Fibroblast of the conjunctiva (primary cell): Measurements from ENCODE around the gene HIBCH.
"Not testable (repeated sequence)": the region's sequence is repeated elsewhere in the genome, so short reads cannot be mapped to it uniquely, and the experiment has no call there.

ENCODE experiments used
- DNase-seq: peaks from one replicate; pipeline ENCODE4 v3.0.0-alpha.2; 2010; ENCODE audit warnings: low read depth

The HIBCH gene

GRCh38 chr2:190343089-190343535, 23.5 kb upstream of the HIBCH start:
- no peak for DNase-seq

GRCh38 chr2:190342611-190343010, 23.0 kb upstream of the HIBCH start:
- no peak for DNase-seq

GRCh38 chr2:190340369-190340768, 20.7 kb upstream of the HIBCH start:
- DNase-seq, result no peak

- no peak for DNase-seq
These were observed 19.8 kb upstream of the HIBCH start for GRCh38 chr2:190339394-190339793.

DNA sequence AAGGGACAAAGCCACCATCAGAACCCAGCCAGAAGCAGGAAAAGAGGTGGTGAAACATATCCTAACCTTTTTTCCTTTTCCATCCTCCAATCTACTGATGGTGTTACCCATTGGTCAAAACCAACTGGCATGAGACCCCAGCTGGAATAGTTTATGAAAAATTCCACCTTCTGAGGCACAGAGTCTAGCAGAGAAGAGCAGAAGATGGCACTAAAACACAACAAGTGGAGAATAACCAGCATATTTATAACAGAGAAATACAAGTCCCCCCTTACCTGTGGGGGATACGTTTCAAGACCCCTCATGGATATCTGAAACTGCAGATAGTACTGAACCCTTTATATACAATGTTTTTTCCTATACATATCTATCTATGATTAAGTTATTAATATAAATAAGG, 18.8 kb upstream of the HIBCH start:
- DNase-seq, result no peak

DNA sequence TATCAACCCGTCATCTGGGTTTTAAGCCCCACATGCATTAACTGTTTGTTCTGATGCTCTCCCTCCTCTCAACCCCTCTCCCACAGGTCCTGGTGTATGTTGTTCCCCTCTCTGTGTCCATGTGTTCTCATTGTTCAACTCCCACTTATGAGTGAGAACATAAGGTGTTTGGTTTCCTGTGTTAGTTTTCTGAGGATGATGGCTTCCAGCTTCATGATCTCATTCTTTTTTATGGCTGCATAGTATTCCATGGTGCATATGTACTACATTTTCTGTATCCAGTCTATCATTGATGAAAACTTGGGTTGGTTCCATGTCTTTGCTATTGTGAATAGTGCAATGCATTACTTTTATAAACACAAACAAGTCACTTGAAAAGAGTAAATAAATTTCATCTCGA, 16.8 kb upstream of the HIBCH start:
- DNase-seq, result no peak

- not testable (repeated sequence) for DNase-seq
These were observed 16.0 kb upstream of the HIBCH start for GRCh38 chr2:190335584-190335983.

DNA sequence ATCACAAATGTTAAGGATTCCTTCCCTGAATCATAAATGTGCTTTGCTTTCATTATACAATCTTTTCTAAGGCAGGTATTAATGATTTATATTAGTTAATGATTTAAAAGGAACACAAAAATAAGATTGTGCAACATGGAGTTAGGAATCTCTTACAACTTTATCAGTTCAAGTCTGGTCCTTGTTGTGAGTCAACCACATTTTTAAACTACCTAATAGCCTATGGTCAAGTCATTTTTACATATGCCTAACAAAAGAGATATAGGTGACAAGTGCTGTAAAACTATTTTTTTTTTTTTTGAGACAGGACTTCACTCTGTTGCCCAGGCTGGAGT, 15.6 kb upstream of the HIBCH start:
- no peak for DNase-seq

- DNase-seq, result no peak
These were observed 15.0 kb upstream of the HIBCH start for GRCh38 chr2:190334479-190335224.

DNA sequence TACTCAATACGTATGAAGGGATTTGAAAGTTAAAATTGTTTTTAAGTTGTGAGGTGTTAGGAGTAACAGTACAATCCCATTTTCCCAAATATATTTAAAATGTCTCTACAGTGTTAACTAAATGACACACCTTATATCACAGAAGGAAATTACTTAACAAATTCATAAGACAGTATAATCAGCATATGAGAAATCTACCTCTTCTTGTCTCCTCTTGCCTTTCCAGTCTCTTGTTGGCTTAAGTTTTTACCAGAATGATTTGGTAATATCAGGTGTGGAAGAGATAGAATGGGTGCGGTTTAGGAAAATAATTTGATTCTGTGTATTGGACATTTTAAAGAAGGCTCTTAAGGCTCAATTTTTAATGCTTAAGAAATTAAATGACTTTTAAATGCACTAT, 14.3 kb upstream of the HIBCH start:
- DNase-seq, result no peak

DNA sequence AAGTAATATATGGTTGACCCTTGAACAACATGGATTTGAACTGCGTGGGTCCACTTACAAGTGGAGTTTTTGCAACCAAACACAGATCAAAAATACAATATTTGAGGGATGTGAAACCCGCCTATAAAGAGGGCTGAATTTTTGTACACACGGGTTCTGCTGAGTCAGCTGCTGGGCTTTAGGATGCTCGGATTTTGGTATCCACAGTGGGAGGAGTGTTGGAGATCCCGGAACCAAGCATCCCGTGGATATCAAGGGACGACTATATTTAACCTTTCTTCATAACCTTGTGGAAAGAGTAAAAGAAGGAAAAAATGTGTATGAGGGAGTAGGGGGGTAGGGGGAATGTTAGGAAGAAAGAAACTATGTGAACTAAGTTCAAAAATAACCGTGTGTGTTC, 13.8 kb upstream of the HIBCH start:
- no peak for DNase-seq

DNA sequence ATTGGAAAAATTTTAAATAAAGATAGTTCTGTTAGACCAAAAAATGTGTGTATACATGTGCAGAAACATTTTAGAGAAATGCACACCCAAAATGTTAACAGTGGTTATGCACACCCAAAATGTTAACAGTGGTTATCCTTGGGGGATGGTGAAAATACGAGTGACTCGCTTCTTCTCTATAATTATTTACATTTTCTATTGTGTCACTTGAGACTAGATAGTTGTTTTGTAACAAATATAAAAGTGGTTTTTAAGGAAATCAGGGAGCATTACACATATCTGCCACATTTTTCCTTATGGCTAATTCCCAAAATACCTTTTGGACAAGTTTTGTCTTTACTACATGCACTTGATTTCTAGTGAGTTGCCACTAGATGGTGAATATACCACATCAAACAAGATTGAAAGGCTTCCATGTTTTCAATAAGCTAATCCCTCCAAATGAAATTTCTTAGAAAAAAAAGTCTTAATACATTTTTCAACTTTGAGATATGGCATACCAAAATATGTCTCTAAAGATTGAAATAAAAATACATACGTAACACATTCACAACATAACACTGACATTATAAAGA, 9.0 kb upstream of the HIBCH start:
- no peak for DNase-seq

GRCh38 chr2:190327867-190328572, 8.4 kb upstream of the HIBCH start:
- DNase-seq, result no peak

- DNase-seq, result no peak
These were observed 6.0 kb upstream of the HIBCH start for GRCh38 chr2:190325588-190325987.

GRCh38 chr2:190323406-190323805, 3.8 kb upstream of the HIBCH start:
- DNase-seq, result no peak

DNA sequence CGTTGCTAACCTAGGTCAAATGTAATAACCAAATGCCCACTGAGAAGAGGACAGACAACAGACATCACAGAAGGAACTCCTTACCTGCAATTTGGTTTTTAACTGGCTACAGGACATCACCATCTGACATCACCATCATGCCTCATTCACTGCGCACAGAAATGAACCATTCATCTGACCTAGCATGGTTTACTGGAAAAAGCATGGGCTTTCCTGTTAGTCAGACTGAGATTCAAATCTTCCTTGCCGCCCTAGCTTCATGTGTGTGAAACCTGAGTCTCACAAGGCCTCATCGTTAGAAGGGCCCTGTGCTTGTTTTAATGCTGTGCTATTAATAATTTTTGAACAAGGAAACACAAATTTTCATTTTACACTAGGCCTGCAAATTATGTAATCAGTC, 1.1 kb upstream of the HIBCH start:
- DNase-seq, result no peak

DNA sequence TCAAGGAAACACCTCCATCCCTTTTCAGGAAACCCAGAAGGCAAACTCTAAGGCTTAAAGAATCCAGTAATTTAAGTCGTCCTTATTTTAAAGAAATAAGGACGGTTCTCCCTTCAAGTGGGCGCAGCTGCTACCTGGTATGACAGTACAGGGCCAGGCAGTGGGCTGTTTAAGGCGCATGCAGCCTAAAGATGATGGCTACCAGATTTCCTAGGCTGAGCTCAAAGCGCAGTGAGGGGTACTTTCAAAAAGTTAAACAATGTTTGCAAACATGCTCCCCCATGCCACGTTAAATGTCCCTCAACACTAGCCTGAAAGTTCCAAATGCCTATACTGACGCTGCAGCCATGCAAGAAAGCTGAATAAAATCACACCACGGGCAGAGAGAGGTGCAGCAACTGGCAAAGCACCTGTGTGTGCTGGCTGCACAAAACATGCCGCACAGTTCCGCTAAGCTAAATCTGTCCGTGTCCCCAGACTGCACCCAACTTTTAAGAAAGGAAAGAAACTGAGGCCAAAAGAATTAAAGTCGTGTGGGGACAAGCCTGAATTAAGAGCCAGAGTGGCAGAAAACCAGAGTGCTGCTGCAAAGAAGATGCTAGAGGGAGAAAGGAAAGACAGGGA, 583 bp downstream of the HIBCH start:
- DNase-seq, result no peak

DNA sequence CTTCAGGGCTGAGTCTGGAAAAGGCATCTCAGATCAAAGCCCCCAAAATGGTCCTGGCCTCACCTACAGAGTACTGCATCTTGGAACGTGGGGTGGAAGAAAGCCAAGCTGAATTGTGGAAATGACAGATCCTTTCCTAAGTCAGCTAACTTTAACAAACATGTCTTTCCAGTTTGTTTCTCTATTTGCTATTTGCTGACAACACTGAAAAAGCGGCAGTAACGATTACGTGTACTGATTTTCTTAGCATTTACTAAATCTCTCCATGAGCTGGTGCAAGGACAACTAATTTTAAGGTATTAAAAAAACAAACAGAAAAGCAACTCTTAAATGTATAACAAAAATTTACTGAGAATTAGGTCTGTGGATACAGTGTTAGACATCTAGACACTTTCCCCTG, 1.1 kb downstream of the HIBCH start:
- DNase-seq, result no peak

- DNase-seq, result no peak
These were observed 4.4 kb downstream of the HIBCH start for GRCh38 chr2:190315273-190315672.

DNA sequence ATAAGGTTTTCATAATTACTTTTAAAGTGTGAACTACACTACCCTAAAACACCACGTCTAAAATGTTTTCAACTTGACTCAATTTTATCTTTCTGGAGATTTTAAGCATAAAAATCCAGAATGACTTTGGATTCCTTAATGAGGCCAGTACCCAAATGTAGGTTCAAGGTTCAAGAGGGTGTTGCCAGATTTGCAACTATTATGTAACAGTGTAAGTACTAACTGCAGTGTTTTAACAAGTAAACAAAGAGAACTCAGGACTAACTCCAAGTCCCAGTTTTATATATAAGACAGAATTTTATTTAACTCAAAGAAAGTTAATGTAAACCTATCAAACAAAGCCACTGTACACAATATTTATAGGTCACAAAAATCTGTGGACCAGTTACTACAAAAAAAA, 5.7 kb downstream of the HIBCH start:
- DNase-seq, result no peak

- DNase-seq, result not testable (repeated sequence)
These were observed 7.0 kb downstream of the HIBCH start for GRCh38 chr2:190312635-190313025.

DNA sequence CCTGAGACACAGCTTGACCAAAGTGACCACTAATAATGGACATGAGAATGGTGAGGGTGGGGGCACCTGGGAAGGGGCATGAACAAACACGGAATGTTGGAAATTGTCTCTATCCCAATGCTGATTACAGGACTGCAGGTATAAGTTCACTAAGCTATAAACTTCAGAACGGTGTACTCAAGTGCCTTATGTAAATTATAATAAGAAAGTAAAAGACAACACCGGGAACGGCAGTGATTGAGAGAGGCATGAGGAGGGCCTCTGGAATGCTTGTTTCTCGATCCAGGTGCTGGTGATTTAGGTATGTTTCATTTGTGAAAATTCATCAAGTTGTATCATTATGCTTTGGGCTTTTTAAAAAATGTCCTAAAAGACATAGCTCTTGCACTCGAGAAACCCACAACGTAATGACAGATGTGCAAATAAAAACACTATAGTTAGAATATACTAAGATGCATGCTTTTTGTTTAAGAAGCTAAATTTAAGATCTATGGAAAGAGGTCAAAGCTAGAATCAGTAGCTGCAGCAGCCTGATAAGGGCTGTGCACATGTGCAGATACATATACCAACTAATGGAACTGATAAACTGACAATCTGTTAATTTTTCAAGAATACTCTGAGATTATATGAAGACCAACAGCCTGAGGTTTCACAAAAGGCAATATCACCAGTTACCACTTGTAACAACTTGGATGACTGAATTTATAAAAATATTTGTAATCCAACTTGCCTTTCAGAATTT, 7.6 kb downstream of the HIBCH start:
- no peak for DNase-seq
